ENCODE measurements around the gene CNOT11.

DNA sequence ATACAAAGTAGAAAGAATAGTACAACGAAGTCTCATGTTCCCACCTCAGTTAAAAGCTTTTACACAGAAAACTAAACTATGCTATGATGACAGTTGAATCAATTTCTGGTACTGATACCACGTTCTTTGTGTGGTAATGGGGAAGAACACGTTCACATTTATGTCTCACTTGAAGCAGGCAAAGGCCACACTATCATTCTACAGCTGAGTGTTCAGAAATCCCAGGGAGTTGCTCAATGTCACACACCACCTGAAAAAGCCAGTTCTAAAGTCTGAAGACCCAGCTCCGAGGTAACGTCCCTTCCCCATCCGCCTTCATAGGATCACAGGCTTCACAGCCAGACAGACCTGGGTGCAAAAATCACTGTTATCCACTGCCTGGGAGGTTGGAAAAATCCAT is 46.9 kb downstream of the CNOT11 start:
- TF ChIP-seq, protein P1, sequence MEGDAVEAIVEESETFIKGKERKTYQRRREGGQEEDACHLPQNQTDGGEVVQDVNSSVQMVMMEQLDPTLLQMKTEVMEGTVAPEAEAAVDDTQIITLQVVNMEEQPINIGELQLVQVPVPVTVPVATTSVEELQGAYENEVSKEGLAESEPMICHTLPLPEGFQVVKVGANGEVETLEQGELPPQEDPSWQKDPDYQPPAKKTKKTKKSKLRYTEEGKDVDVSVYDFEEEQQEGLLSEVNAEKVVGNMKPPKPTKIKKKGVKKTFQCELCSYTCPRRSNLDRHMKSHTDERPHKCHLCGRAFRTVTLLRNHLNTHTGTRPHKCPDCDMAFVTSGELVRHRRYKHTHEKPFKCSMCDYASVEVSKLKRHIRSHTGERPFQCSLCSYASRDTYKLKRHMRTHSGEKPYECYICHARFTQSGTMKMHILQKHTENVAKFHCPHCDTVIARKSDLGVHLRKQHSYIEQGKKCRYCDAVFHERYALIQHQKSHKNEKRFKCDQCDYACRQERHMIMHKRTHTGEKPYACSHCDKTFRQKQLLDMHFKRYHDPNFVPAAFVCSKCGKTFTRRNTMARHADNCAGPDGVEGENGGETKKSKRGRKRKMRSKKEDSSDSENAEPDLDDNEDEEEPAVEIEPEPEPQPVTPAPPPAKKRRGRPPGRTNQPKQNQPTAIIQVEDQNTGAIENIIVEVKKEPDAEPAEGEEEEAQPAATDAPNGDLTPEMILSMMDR (CRISPR knock-in tag; IDR thresholded peaks at IDR 0.05), result no peak
- no peak for TF ChIP-seq ZNF644 (CRISPR knock-in tag; IDR thresholded peaks at IDR 0.05; ENCODE audit: low read depth)
- TF ChIP-seq, protein P2, sequence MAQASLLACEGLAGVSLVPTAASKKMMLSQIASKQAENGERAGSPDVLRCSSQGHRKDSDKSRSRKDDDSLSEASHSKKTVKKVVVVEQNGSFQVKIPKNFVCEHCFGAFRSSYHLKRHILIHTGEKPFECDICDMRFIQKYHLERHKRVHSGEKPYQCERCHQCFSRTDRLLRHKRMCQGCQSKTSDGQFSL (CRISPR knock-in tag; IDR thresholded peaks at IDR 0.05), result no peak

Measured in HepG2 (cell line).